ENCODE data around the gene MYO5A.
"Not testable (repeated sequence)": the region's sequence is repeated elsewhere in the genome, so short reads cannot be mapped to it uniquely, and the experiment has no call there.

Gene MYO5A

DNA sequence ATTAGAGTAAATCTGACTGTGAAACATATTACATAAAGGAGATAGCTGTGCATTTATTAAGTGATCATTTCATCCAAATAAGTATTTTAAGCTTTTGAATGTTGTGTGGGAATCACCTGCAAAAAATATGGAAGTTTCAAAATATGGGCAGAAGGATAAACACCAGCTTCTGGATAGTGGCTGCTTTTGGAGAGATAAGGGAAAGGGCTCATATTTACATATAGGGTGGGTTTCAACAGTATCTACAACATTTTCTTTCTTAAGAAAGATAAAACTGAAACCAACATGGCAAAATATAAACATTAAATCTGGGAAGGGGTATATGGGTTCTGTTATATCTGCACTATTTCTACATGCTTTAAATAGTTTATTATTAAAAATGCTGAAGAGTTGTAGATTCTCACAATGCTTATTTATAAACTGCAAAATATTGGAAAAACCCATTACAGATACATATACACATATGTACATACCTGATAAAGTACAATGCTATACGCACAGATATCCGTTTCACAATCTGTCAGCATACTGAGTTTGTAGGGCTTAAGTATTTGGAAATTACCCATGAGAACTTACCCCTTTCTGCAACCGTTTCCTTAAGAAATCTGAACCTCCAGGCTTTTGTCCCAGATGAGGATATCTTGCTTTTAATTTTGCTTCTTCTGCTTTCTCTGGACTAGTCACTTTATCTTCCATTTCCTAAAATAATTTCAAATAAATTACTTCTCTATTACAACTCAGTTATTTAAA lies 28.0 kb upstream of the MYO5A start:
- in situ Hi-C loops (cut with HindIII; ENCODE audit: low sequenced_read_pairs), result no loop called here
- no peak for DNase-seq (ENCODE audit: low read depth, low spot score)
- H3K4me3 ChIP-seq (ENCODE audit: low read depth, low read length), result no peak overlapping the region
- TF ChIP-seq, protein P1, sequence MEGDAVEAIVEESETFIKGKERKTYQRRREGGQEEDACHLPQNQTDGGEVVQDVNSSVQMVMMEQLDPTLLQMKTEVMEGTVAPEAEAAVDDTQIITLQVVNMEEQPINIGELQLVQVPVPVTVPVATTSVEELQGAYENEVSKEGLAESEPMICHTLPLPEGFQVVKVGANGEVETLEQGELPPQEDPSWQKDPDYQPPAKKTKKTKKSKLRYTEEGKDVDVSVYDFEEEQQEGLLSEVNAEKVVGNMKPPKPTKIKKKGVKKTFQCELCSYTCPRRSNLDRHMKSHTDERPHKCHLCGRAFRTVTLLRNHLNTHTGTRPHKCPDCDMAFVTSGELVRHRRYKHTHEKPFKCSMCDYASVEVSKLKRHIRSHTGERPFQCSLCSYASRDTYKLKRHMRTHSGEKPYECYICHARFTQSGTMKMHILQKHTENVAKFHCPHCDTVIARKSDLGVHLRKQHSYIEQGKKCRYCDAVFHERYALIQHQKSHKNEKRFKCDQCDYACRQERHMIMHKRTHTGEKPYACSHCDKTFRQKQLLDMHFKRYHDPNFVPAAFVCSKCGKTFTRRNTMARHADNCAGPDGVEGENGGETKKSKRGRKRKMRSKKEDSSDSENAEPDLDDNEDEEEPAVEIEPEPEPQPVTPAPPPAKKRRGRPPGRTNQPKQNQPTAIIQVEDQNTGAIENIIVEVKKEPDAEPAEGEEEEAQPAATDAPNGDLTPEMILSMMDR (IDR thresholded peaks at IDR 0.05; ENCODE audit: low read depth, low read length), result no peak

DNA sequence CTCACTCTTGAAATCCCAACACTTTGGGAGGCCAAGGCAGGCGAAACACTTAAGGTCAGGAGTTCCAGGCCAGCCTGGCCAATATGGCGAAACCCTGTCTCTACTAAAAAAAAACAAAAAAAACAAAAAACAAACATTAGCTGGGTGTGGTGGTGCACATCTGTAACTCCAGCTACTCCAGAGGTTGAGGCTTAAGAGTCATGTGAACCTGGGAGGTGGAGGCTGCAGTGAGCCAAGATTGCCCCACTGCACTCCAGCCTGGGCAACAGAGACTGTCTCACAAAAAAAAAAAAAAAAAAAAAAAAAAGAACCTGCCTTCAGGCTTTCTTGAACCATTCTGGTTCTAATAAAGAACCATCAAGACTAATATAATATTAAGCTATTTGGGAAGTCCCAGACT lies 23.6 kb upstream of the MYO5A start:
- DNase-seq (ENCODE audit: low read depth, low spot score), result no peak
- H3K4me3 ChIP-seq (ENCODE audit: low read depth, low read length), result no peak overlapping the region
- in situ Hi-C loops (cut with HindIII; ENCODE audit: low sequenced_read_pairs), result no loop called here
- TF ChIP-seq, protein P1 (IDR thresholded peaks at IDR 0.05; ENCODE audit: low read depth, low read length), result no peak

GRCh38 chr15:52551762-52552161 lies 23.1 kb upstream of the MYO5A start:
- no peak overlapping the region for H3K4me3 ChIP-seq (ENCODE audit: low read depth, low read length)
- no peak for DNase-seq (ENCODE audit: low read depth, low spot score)
- TF ChIP-seq, protein P1 (IDR thresholded peaks at IDR 0.05; ENCODE audit: low read depth, low read length), result no peak
- in situ Hi-C loops (cut with HindIII; ENCODE audit: low sequenced_read_pairs), result no loop called here

DNA sequence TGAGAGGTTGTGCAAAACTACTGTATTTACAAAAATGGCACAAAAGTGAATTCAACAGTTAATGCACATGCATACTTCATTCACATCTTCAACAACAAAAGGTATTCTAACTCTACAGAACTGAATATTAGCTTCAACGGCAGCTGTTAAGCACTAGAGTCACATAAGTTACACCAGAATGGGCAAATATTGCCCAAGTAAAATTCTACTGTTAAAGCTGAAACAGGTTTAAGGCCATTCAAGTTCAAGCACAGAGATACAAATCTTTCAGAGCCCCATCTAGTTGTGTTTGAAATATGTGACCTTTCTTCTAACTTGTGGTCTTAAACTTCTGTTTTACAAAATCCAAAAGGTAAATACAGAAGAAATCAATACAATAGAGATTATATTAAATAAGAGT lies 22.5 kb upstream of the MYO5A start:
- in situ Hi-C loops (cut with HindIII; ENCODE audit: low sequenced_read_pairs); DNase-seq (ENCODE audit: low read depth, low spot score); H3K4me3 ChIP-seq (ENCODE audit: low read depth, low read length): not testable (repeated sequence)

GRCh38 chr15:52546031-52546751 lies 17.5 kb upstream of the MYO5A start:
- TF ChIP-seq, protein P1 (IDR thresholded peaks at IDR 0.05; ENCODE audit: low read depth, low read length), result no peak
- H3K4me3 ChIP-seq (ENCODE audit: low read depth, low read length), result no peak overlapping the region
- DNase-seq (ENCODE audit: low read depth, low spot score), result no peak

DNA sequence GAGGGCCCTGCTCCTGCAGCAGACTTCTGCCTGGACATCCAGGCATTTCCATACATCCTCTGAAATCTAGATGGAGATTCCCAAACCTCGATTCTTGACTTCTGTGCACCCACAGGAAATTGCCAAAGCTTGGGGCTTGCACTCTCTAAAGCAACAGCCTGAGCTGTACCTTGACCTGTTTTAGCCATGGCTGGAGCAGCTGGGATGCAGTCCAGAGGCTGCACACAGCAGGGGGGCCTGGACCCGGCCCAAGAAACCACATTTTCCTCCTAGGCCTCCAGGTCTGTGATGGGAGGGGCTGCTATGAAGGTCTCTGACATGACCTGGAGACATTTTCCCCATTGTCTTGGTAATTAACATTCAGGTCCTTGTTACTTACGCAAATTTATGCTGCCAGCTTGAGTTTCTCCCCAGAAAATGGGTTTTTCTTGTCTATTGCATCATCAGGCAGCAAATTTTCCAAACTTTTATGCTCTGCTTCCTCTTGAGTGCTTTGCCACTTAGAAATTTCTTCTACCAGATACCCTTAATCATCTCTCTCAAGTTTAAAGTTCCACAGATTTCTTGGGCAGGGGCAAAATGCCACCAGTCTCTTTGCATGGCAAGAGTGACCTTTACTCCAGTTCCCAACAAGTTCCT lies 11.8 kb upstream of the MYO5A start:
- TF ChIP-seq, protein P1 (IDR thresholded peaks at IDR 0.05; ENCODE audit: low read depth, low read length), result no peak
- peak; percentile 24 for DNase-seq (ENCODE audit: low read depth, low spot score)
- no peak overlapping the region for H3K4me3 ChIP-seq (ENCODE audit: low read depth, low read length)
- in situ Hi-C loops (cut with HindIII; ENCODE audit: low sequenced_read_pairs), result no loop called here

More at GRCh38 chr15:52546031-52546751, 17.5 kb upstream of the MYO5A start:
- in situ Hi-C loops (cut with HindIII; ENCODE audit: low sequenced_read_pairs), result no loop called here

- no peak for DNase-seq (ENCODE audit: low read depth, low spot score)
- in situ Hi-C loops (cut with HindIII; ENCODE audit: low sequenced_read_pairs), result no loop called here
Observed at GRCh38 chr15:52537459-52537858, 8.8 kb upstream of the MYO5A start.

More at GRCh38 chr15:52537459-52537858, 8.8 kb upstream of the MYO5A start:
- H3K4me3 ChIP-seq (ENCODE audit: low read depth, low read length), result no peak overlapping the region
- TF ChIP-seq, protein P1 (IDR thresholded peaks at IDR 0.05; ENCODE audit: low read depth, low read length), result no peak

Data from astrocyte of the spinal cord (primary cell).